22Rv1 (cell line): ENCODE data around the gene ASB2.

Experiments
- H3K27ac ChIP-seq: fragments of 450-650 bp; 2 replicates; pipeline ENCODE4 v1.5.1; 2017
- CTCF ChIP-seq: fragments of 450-650 bp; IDR thresholded peaks from 2 replicates; pipeline ENCODE4 v1.5.1; 2017; ENCODE audit warnings: mild to moderate bottlenecking
- ZFX ChIP-seq: fragments of 450-650 bp; IDR thresholded peaks from 2 replicates; pipeline ENCODE4 v1.6.1; 2017; ENCODE audit warnings: antibody characterized with exemption, borderline replicate concordance

ASB2 gene

GRCh38 chr14:93905623-93906022 is 70.7 kb downstream of the ASB2 start:
- no peak overlapping the region for H3K27ac ChIP-seq
- TF ChIP-seq ZFX (no peak), CTCF (no peak)

- H3K27ac ChIP-seq, result no peak overlapping the region
- TF ChIP-seq ZFX (no peak), CTCF (0 out of 2 replicates have a peak, but pooled peaks have one; percentile 10)
Observed at GRCh38 chr14:93903342-93904184, 72.8 kb downstream of the ASB2 start.

- no peak overlapping the region for H3K27ac ChIP-seq
- TF ChIP-seq ZFX, result no peak
- no peak for TF ChIP-seq CTCF
Observed at GRCh38 chr14:93902619-93903307, 73.6 kb downstream of the ASB2 start.

- H3K27ac ChIP-seq, result no peak overlapping the region
- TF ChIP-seq ZFX (no peak), CTCF (no peak)
Observed at GRCh38 chr14:93901813-93902212, 74.6 kb downstream of the ASB2 start.

- no peak overlapping the region for H3K27ac ChIP-seq
- TF ChIP-seq ZFX, result no peak
- no peak for TF ChIP-seq CTCF
Observed at GRCh38 chr14:93898731-93899130, 77.6 kb downstream of the ASB2 start.

GRCh38 chr14:93898081-93898611 is 78.2 kb downstream of the ASB2 start:
- TF ChIP-seq CTCF (no peak), ZFX (no peak)

GRCh38 chr14:93897476-93897845 is 78.9 kb downstream of the ASB2 start:
- H3K27ac ChIP-seq, result no peak overlapping the region
- no peak for TF ChIP-seq CTCF
- TF ChIP-seq ZFX, result no peak

More at GRCh38 chr14:93898081-93898611, 78.2 kb downstream of the ASB2 start:
- no peak overlapping the region for H3K27ac ChIP-seq
